Liver (tissue), 9 donors: ENCODE measurements around the gene SHROOM2. TPM values are rescaled to one million over a fixed set of nuclear protein-coding genes. Genes with fewer than 3 reads are reported as not detected.
"Not testable (repeated sequence)": the region's sequence is repeated elsewhere in the genome, so short reads cannot be mapped to it uniquely, and the experiment has no call there.

Experiments
- DNase-seq: peaks from one replicate; pipeline ENCODE4 v3.0.0-alpha.2; 2017; ENCODE audit warnings: low spot score
- H3K27ac ChIP-seq, 2 donors: one replicate each; pipeline ENCODE4 v1.7.0; 2013; ENCODE audit warnings: inconsistent platforms in 2 of 2, low read length in 2 of 2, control low read depth in 1 of 2, low read depth in 1 of 2, mild to moderate bottlenecking in 1 of 2
- H3K27me3 ChIP-seq, 4 donors: one replicate each; pipeline versions ENCODE4 v1.6.1 to v1.7.0; 2013; ENCODE audit warnings: low read length in 3 of 4, inconsistent platforms in 1 of 4, mild to moderate bottlenecking in 1 of 4, moderate library complexity in 1 of 4; ENCODE audit not compliant: control insufficient read depth in 4 of 4, insufficient read depth in 4 of 4
- H3K36me3 ChIP-seq, 4 donors: one replicate each; pipeline versions ENCODE4 v1.6.1 to v1.7.0; 2013; ENCODE audit warnings: low read length in 3 of 4, mild to moderate bottlenecking in 3 of 4, low read depth in 1 of 4, moderate library complexity in 1 of 4; ENCODE audit not compliant: control insufficient read depth in 4 of 4, insufficient read depth in 3 of 4
- H3K4me1 ChIP-seq, 4 donors: one replicate each; pipeline versions ENCODE4 v1.6.1 to v1.7.0; 2013; ENCODE audit warnings: low read length in 3 of 4, mild to moderate bottlenecking in 3 of 4, moderate library complexity in 1 of 4; ENCODE audit not compliant: control insufficient read depth in 4 of 4, insufficient read depth in 4 of 4
- H3K4me3 ChIP-seq, 3 donors: one replicate each; pipeline versions ENCODE4 v1.6.1 to v1.7.0; 2013; ENCODE audit warnings: low read length in 3 of 3, control low read depth in 1 of 3, low read depth in 1 of 3, mild to moderate bottlenecking in 1 of 3
- H3K9ac ChIP-seq, 2 donors: one replicate each; pipeline ENCODE4 v1.7.0; 2013; ENCODE audit warnings: low read length in 2 of 2, mild to moderate bottlenecking in 2 of 2, moderate library complexity in 2 of 2, control low read depth in 1 of 2, low read depth in 1 of 2
- H3K9me3 ChIP-seq, 4 donors: one replicate each; pipeline versions ENCODE4 v1.6.1 to v1.7.0; 2013; ENCODE audit warnings: low read length in 3 of 4; ENCODE audit not compliant: control insufficient read depth in 4 of 4
- ATF3 ChIP-seq: IDR thresholded peaks from 2 replicates; pipeline ENCODE4 v1.6.1; 2016; ENCODE audit warnings: antibody characterized with exemption
- FOXA1 ChIP-seq: IDR thresholded peaks from 2 replicates; pipeline ENCODE4 v1.6.1; 2016; ENCODE audit warnings: antibody characterized with exemption
- FOXA2 ChIP-seq: IDR thresholded peaks from 2 replicates; pipeline ENCODE4 v1.6.1; 2016; ENCODE audit warnings: antibody characterized with exemption
- GABPA ChIP-seq, 2 donors: IDR thresholded peaks in 1 of 2; conservative IDR thresholded peaks in 1 of 2; 2 replicates each; pipeline ENCODE4 v1.6.1; 2016; ENCODE audit warnings: antibody characterized with exemption in 2 of 2, mild to moderate bottlenecking in 1 of 2, moderate library complexity in 1 of 2
- HNF4A ChIP-seq, 2 donors: conservative IDR thresholded peaks; 2 replicates each; pipeline ENCODE4 v1.6.1; 2016; ENCODE audit warnings: antibody characterized with exemption in 2 of 2, mild to moderate bottlenecking in 2 of 2
- JUND ChIP-seq, 2 donors: IDR thresholded peaks; 2 replicates each; pipeline ENCODE4 v1.6.1; 2016; ENCODE audit warnings: antibody characterized with exemption in 2 of 2
- MAX ChIP-seq: IDR thresholded peaks from 2 replicates; pipeline ENCODE4 v1.6.1; 2016; ENCODE audit warnings: antibody characterized with exemption
- NR2F2 ChIP-seq: IDR thresholded peaks from 2 replicates; pipeline ENCODE4 v1.6.1; 2016; ENCODE audit warnings: antibody characterized with exemption
- RXRA ChIP-seq, 2 donors: IDR thresholded peaks; 2 replicates each; pipeline ENCODE4 v1.6.1; 2017 to 2018; ENCODE audit warnings: antibody characterized with exemption in 2 of 2, mild to moderate bottlenecking in 1 of 2
- SP1 ChIP-seq: IDR thresholded peaks from 2 replicates; pipeline ENCODE4 v1.6.1; 2018; ENCODE audit warnings: antibody characterized with exemption, mild to moderate bottlenecking
- TAF1 ChIP-seq: conservative IDR thresholded peaks from 2 replicates; pipeline ENCODE4 v1.6.1; 2016; ENCODE audit warnings: antibody characterized with exemption, mild to moderate bottlenecking
- WGBS: extraction: QIAGEN DNeasy Blood & Tissue Kit; methylation state at CpG from one replicate; pipeline ENCODE4 v1.1.7; 2013; 5-methylcytosine and 5-hydroxymethylcytosine counted together
- polyA plus RNA-seq, 2 donors: library from polyadenylated mRNA; stranded (reverse) in 1 of 2; unstranded in 1 of 2; fragments of 200-250 nt in 1 of 2; fragments of >200 nt in 1 of 2; fragmentation: Nextera tagmentation in 1 of 2; extraction: Ambion mirVana in 1 of 2; gene quantifications; one replicate each; pipeline versions ENCODE4 v1.2.1 to v1.2.3, GENCODE V29; 2013 to 2015
- total RNA-seq, 2 donors: library from RNA; depleted of rRNA; stranded (reverse); fragments of >200 nt; gene quantifications; one replicate each; pipeline ENCODE4 v1.2.3, GENCODE V29; 2014
- donor health status: healthy.
- donor health status: healthy.
- donor health status: healthy.
- donor health status: healthy.
- donor health status: healthy.

The SHROOM2 gene
- total and polyA plus RNA-seq, 4 donors: 1.1 to 5.4 (median 3.6) TPM

DNA sequence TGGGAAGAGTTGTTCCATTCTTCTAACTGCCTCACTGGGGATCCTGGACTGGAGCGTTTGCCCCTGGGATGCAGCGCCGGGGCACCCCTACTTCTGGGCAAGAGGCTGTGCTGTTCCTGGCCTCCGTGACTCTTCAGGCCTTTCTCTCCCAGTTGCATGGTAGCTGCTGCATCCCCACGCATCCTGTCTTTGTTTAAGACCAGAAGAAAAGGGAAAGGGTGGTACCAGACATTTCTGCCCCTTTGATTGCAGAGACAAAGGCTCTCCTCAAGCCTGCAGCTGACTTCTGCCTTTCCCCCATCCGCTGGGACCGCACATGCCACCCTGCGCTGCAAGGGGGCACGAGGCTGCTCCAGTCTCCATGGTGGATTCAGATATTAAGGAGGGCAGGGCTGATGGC, 70.4 kb downstream of the SHROOM2 start:
- WGBS: 84% methylated on average over 9 of the region's 9 CpGs
- Histone ChIP-seq H3K36me3 (no peaks in the 10 kb centered on the region), H3K4me1 (peaks cover 0 to 1% (median 0%) of the 10 kb centered on the region in 4 donors), H3K27ac (no peak overlapping the region), H3K4me3 (no peak overlapping the region), H3K27me3 (no peaks in the 10 kb centered on the region), H3K9ac (no peak overlapping the region), H3K9me3 (no peaks in the 10 kb centered on the region)
- no peak for DNase-seq
- no peak for TF ChIP-seq HNF4A (conservative IDR thresholded peaks at IDR 0.05)
- TF ChIP-seq ATF3: no peak
- no peak for TF ChIP-seq TAF1
- no peak for TF ChIP-seq GABPA (IDR thresholded peaks at IDR 0.05 in 1 of 2, conservative IDR thresholded peaks at IDR 0.05 in 1 of 2)
- TF ChIP-seq RXRA (IDR thresholded peaks at IDR 0.05): no peak
- no peak for TF ChIP-seq NR2F2
- TF ChIP-seq FOXA2: no peak

GRCh38 chrX:9857575-9858474, 71.6 kb downstream of the SHROOM2 start:
- 87% methylated on average over 21 of the region's 21 CpGs for WGBS
- no peak overlapping the region for H3K27ac ChIP-seq
- TF ChIP-seq JUND (IDR thresholded peaks at IDR 0.05): no peak
- TF ChIP-seq MAX: no peak
- TF ChIP-seq SP1: peak; percentile 9
- no peak for TF ChIP-seq NR2F2
- no peak for TF ChIP-seq HNF4A (conservative IDR thresholded peaks at IDR 0.05)
- no peak for TF ChIP-seq FOXA1

GRCh38 chrX:9858684-9859083, 72.5 kb downstream of the SHROOM2 start:
- not testable (repeated sequence) for H3K9ac ChIP-seq, DNase-seq, H3K4me3 ChIP-seq, H3K36me3 ChIP-seq, H3K27me3 ChIP-seq, H3K9me3 ChIP-seq, H3K27ac ChIP-seq, H3K4me1 ChIP-seq
- WGBS: 92% methylated on average over 11 of the region's 11 CpGs

More at GRCh38 chrX:9857575-9858474, 71.6 kb downstream of the SHROOM2 start:
- Histone ChIP-seq H3K4me1 (peaks cover 0 to 1% (median 0%) of the 10 kb centered on the region in 4 donors), H3K9ac (no peak overlapping the region), H3K4me3 (no peak overlapping the region), H3K27me3 (no peaks in the 10 kb centered on the region), H3K36me3 (no peaks in the 10 kb centered on the region), H3K9me3 (no peaks in the 10 kb centered on the region)
- no peak for DNase-seq

DNA sequence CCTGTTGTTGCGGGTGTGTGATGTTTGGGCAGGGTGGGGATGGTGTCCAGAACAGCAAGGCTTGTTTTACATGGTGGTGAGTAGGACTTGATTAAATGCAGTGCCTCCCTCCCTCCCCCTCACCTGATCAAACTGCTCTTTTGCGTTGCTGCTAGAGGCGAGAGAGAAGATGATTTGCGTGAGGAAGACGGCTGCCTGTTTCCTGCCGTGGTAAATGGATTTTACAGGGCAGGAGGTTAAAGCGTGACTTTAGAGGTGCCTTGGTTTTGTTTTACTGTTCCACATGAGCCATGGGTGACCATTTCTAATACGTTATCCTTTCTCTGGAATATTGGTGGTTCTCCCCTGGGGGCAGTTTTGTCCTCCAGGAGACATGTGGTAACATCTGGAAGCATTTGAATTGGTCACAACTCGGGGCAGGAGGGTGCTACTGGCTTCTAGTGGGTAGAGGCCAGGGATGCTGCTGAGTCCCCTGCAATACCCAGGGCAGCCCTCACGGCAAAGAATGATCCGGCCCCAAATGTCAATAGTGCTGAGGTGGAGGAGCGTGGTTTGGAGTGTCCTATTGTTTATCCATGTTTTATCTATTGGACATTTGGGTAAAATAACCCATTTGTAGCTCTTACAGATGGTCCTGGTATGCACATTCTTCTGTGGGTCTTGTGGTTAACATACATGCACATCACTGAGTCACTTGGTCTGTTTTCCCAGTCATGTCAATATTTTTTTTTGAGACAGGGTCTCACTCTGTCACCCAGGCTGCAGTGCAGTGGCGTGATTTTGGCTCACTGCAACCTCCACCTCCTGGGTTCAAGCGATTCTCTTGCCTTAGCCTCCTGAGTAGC, 73.7 kb downstream of the SHROOM2 start:
- no peak for DNase-seq
- Histone ChIP-seq H3K9ac (no peak overlapping the region), H3K9me3 (no peaks in the 10 kb centered on the region), H3K4me3 (no peak overlapping the region), H3K36me3 (no peaks in the 10 kb centered on the region), H3K4me1 (peaks cover 0 to 1% (median 0%) of the 10 kb centered on the region in 4 donors), H3K27ac (no peak overlapping the region), H3K27me3 (no peaks in the 10 kb centered on the region)
- no peak for TF ChIP-seq HNF4A (conservative IDR thresholded peaks at IDR 0.05)
- no peak for TF ChIP-seq RXRA (IDR thresholded peaks at IDR 0.05)
- 81% methylated on average over 14 of the region's 14 CpGs for WGBS
